H1 (cell line): ENCODE results near the gene DNAJB8. TPM values are rescaled to one million over a fixed set of nuclear protein-coding genes. Genes with fewer than 3 reads are reported as not detected.
A peak's percentile ranks its signal among the peaks of the same experiment; 100 is the strongest.

ENCODE experiments used
- CTCF ChIA-PET: fragments of 300-600 bp; sonication (Branson Sonifier 250); formaldehyde crosslinking; loops from one replicate; lab custom pipeline; 2021; ENCODE audit not compliant: partially characterized antibody; lab: Charles Lee
- POLR2A ChIA-PET: fragments of 300-600 bp; sonication (Branson Sonifier 250); formaldehyde crosslinking; loops from one replicate; lab custom pipeline; 2021; ENCODE audit warnings: inconsistent platforms; ENCODE audit not compliant: partially characterized antibody; lab: Charles Lee
- DNase-seq, 2 experiments: peaks; one replicate each; pipeline versions ENCODE4 v3.0.0 to v3.0.0-alpha.2; 2010 to 2022; ENCODE audit warnings: low spot score in 2 of 2, low read depth in 1 of 2, mixed read lengths in 1 of 2
- FAIRE-seq: peaks from 2 replicates; lab custom pipeline; 2011; peaks lifted over from hg19 to GRCh38; lab: Jason Lieb, UNC
- H2AFZ ChIP-seq: 2 replicates; pipeline ENCODE4 v1.8.1; 2012; ENCODE audit warnings: low read length, inconsistent platforms
- H2AK5ac ChIP-seq: 2 replicates; pipeline ENCODE4 v1.6.1; 2013; ENCODE audit warnings: low read depth, low read length
- H2BK120ac ChIP-seq: replicated peaks from 2 replicates; pipeline ENCODE3; 2013; ENCODE audit warnings: low read depth, low read length, inconsistent platforms
- H2BK12ac ChIP-seq: 2 replicates; pipeline ENCODE4 v1.6.1; 2013; ENCODE audit warnings: low read depth, low read length
- H2BK15ac ChIP-seq: 2 replicates; pipeline ENCODE4 v1.6.1; 2013; ENCODE audit warnings: low read length
- H2BK20ac ChIP-seq: 2 replicates; pipeline ENCODE4 v1.6.1; 2013; ENCODE audit warnings: low read length
- H2BK5ac ChIP-seq: 2 replicates; pipeline ENCODE4 v1.6.1; 2013; ENCODE audit warnings: low read depth, low read length
- H3K14ac ChIP-seq: 2 replicates; pipeline ENCODE4 v1.6.1; 2013; ENCODE audit warnings: inconsistent platforms; ENCODE audit not compliant: insufficient read length
- H3K18ac ChIP-seq: 2 replicates; pipeline ENCODE4 v1.6.1; 2013; ENCODE audit warnings: low read length; ENCODE audit errors: extremely low read depth
- H3K23ac ChIP-seq: 2 replicates; pipeline ENCODE4 v1.6.1; 2013; ENCODE audit warnings: inconsistent platforms; ENCODE audit not compliant: insufficient read length
- H3K23me2 ChIP-seq: 2 replicates; pipeline ENCODE4 v1.6.1; 2013; ENCODE audit warnings: low read depth, low read length
- H3K27ac ChIP-seq: 2 replicates; pipeline ENCODE4 v1.6.1; 2011; ENCODE audit warnings: low read depth, low read length, inconsistent platforms
- H3K27me3 ChIP-seq, 4 experiments: replicated peaks in 1 of 4; 1 replicate in 1 of 4; 2 replicates in 3 of 4; pipeline versions ENCODE4 v1.6.1 to v1.8.1; 2011 to 2013; ENCODE audit warnings: low read length in 3 of 4, mild to moderate bottlenecking in 3 of 4, inconsistent platforms in 2 of 4, mixed read lengths in 2 of 4, moderate library complexity in 1 of 4; ENCODE audit not compliant: control insufficient read depth in 3 of 4, insufficient read depth in 3 of 4; ENCODE audit errors: extremely low read depth in 1 of 4
- H3K36me3 ChIP-seq, 4 experiments: 2 replicates each; pipeline versions ENCODE4 v1.6.1 to v1.8.1; 2011 to 2013; ENCODE audit warnings: mild to moderate bottlenecking in 4 of 4, low read length in 3 of 4, moderate library complexity in 2 of 4, control low read depth in 1 of 4, inconsistent platforms in 1 of 4; ENCODE audit not compliant: insufficient read depth in 4 of 4, control insufficient read depth in 2 of 4
- H3K4ac ChIP-seq: replicated peaks from 2 replicates; pipeline ENCODE3; 2013; ENCODE audit warnings: low read length, low read depth, mixed read lengths, inconsistent platforms; ENCODE audit not compliant: insufficient read length
- H3K4me1 ChIP-seq, 4 experiments: replicated peaks in 1 of 4; 1 replicate in 1 of 4; 2 replicates in 3 of 4; pipeline versions ENCODE4 v1.6.1 to v1.8.1; 2011 to 2013; ENCODE audit warnings: low read length in 3 of 4, inconsistent platforms in 2 of 4, mixed read lengths in 1 of 4; ENCODE audit not compliant: insufficient read depth in 4 of 4, control insufficient read depth in 3 of 4
- H3K4me2 ChIP-seq, 2 experiments: 2 replicates each; pipeline versions ENCODE4 v1.6.1 to v1.8.1; 2011 to 2013; ENCODE audit warnings: low read depth in 2 of 2, low read length in 2 of 2, control low read depth in 1 of 2, inconsistent platforms in 1 of 2, mild to moderate bottlenecking in 1 of 2; ENCODE audit not compliant: insufficient read depth in 1 of 2
- H3K4me3 ChIP-seq, 4 experiments: fragments of 200-600, 300-600 bp in 1 of 4; sonication (generic), shearing (Covaris generic), sonication (Bioruptor Twin) in 1 of 4; 2 replicates each; pipeline versions ENCODE4 v1.5.1 to v1.8.1; 2011 to 2016; ENCODE audit warnings: low read length in 4 of 4, low read depth in 3 of 4, control low read depth in 2 of 4, inconsistent platforms in 2 of 4, mild to moderate bottlenecking in 2 of 4, mixed read lengths in 1 of 4, moderate library complexity in 1 of 4; ENCODE audit not compliant: insufficient read depth in 2 of 4; ENCODE audit errors: extremely low read depth in 1 of 4
- H3K56ac ChIP-seq: replicated peaks from 2 replicates; pipeline ENCODE3; 2013; ENCODE audit warnings: low read depth, mild to moderate bottlenecking, mixed read lengths, low read length, inconsistent platforms; ENCODE audit not compliant: insufficient read length
- H3K79me1 ChIP-seq: 2 replicates; pipeline ENCODE4 v1.6.1; 2013; ENCODE audit warnings: low read depth, low read length, control low read depth
- H3K79me2 ChIP-seq, 2 experiments: 2 replicates each; pipeline versions ENCODE4 v1.6.1 to v1.8.1; 2012 to 2013; ENCODE audit warnings: low read length in 2 of 2, mild to moderate bottlenecking in 2 of 2, inconsistent platforms in 1 of 2; ENCODE audit not compliant: insufficient read depth in 2 of 2, control insufficient read depth in 1 of 2
- H3K9ac ChIP-seq, 4 experiments: replicated peaks in 1 of 4; 1 replicate in 1 of 4; 2 replicates in 3 of 4; pipeline versions ENCODE4 v1.6.1 to v1.8.1; 2011 to 2013; ENCODE audit warnings: low read depth in 3 of 4, low read length in 3 of 4, control low read depth in 2 of 4, mild to moderate bottlenecking in 2 of 4, moderate library complexity in 2 of 4, inconsistent platforms in 1 of 4; ENCODE audit errors: extremely low read depth in 1 of 4
- H3K9me3 ChIP-seq, 2 experiments: 2 replicates each; pipeline versions ENCODE4 v1.6.1 to v1.8.1; 2012 to 2013; ENCODE audit warnings: mild to moderate bottlenecking in 2 of 2, moderate library complexity in 2 of 2, control low read depth in 1 of 2, inconsistent platforms in 1 of 2, low read depth in 1 of 2, low read length in 1 of 2, mixed read lengths in 1 of 2; ENCODE audit not compliant: insufficient read depth in 2 of 2
- H4K20me1 ChIP-seq, 2 experiments: replicated peaks in 1 of 2; 2 replicates each; pipeline versions ENCODE3 to v1.8.1; 2011 to 2013; ENCODE audit warnings: inconsistent platforms in 2 of 2, low read length in 2 of 2, mild to moderate bottlenecking in 1 of 2; ENCODE audit not compliant: insufficient read depth in 2 of 2, control insufficient read depth in 1 of 2
- H4K5ac ChIP-seq: 2 replicates; pipeline ENCODE4 v1.6.1; 2013; ENCODE audit warnings: low read length, low read depth, mixed read lengths, inconsistent platforms; ENCODE audit not compliant: insufficient read length
- H4K8ac ChIP-seq: 2 replicates; pipeline ENCODE4 v1.8.0; 2013; ENCODE audit warnings: mild to moderate bottlenecking, moderate library complexity, low read length, inconsistent platforms; ENCODE audit not compliant: insufficient read depth; ENCODE audit errors: extremely low read depth
- H4K91ac ChIP-seq: replicated peaks from 2 replicates; pipeline ENCODE3; 2013; ENCODE audit warnings: low read length, mixed read lengths, inconsistent platforms; ENCODE audit not compliant: insufficient read length
- CBX8 ChIP-seq: fragments of 300-800, 300-1000 bp; sonication (generic); IDR thresholded peaks from 2 replicates; pipeline ENCODE4 v1.7.1; 2016; ENCODE audit warnings: low read depth, low read length, borderline replicate concordance
- CEBPB ChIP-seq: IDR thresholded peaks from 2 replicates; pipeline ENCODE4 v1.6.1; 2012; ENCODE audit warnings: low read depth, low read length
- CTBP2 ChIP-seq: IDR thresholded peaks from 2 replicates; pipeline ENCODE4 v1.7.0; 2011; ENCODE audit warnings: borderline replicate concordance, mild to moderate bottlenecking, moderate library complexity, mixed read lengths, low read length; ENCODE audit not compliant: insufficient read depth, insufficient read length
- EGR1 ChIP-seq: IDR thresholded peaks from 2 replicates; pipeline ENCODE4 v1.6.1; 2011; ENCODE audit warnings: low read depth, low read length, borderline replicate concordance
- EZH2 ChIP-seq: fragments of 200-600 bp; sonication (generic); IDR thresholded peaks from 2 replicates; pipeline ENCODE4 v1.7.1; 2012; ENCODE audit warnings: low read depth, mild to moderate bottlenecking, moderate library complexity, low read length, inconsistent platforms; ENCODE audit not compliant: severe bottlenecking
- NANOG ChIP-seq: IDR thresholded peaks from 2 replicates; pipeline ENCODE4 v1.6.1; 2011; ENCODE audit warnings: low read length, low read depth, mild to moderate bottlenecking, inconsistent platforms; ENCODE audit not compliant: insufficient read depth, poor library complexity, severe bottlenecking
- POLR2A ChIP-seq, 2 experiments: IDR thresholded peaks; 1 replicate in 1 of 2; 2 replicates in 1 of 2; pipeline ENCODE4 v1.6.1; 2011; ENCODE audit warnings: low read depth in 2 of 2, low read length in 2 of 2, mild to moderate bottlenecking in 2 of 2; ENCODE audit errors: control extremely low read depth in 1 of 2
- RNF2 ChIP-seq: fragments of 200-900, 300-1000 bp; sonication (generic); IDR thresholded peaks from 2 replicates; pipeline ENCODE4 v1.7.1; 2016; ENCODE audit warnings: borderline replicate concordance, low read depth, mild to moderate bottlenecking, antibody characterized with exemption, low read length; ENCODE audit not compliant: poor library complexity, severe bottlenecking; ENCODE audit errors: missing control alignments
- SUZ12 ChIP-seq: fragments of 200-600 bp; sonication (generic); IDR thresholded peaks from 2 replicates; pipeline ENCODE4 v1.6.1; 2012; ENCODE audit warnings: mild to moderate bottlenecking, inconsistent platforms, low read length, moderate library complexity, mixed read lengths
- WGBS, 2 experiments: shearing (Covaris generic) in 1 of 2; methylation state at CpG; one replicate each; pipeline versions ENCODE4 v1.1.6 to v1.1.7; 2013 to 2015; ENCODE audit warnings: low lambda C conversion rate in 2 of 2, mixed read lengths in 2 of 2, inconsistent platforms in 1 of 2, low coverage in 1 of 2, missing lambda C conversion rate in 1 of 2; ENCODE audit not compliant: insufficient replicate concordance in 2 of 2, insufficient coverage in 1 of 2, insufficient read length in 1 of 2; ENCODE audit errors: extremely low coverage in 1 of 2, missing lambda C conversion rate in 1 of 2; 5-methylcytosine and 5-hydroxymethylcytosine counted together
- polyA plus RNA-seq, 7 experiments: library from polyadenylated mRNA; depleted of rRNA in 3 of 7; stranded (reverse) in 5 of 7; unstranded in 2 of 7; fragments of >200 nt in 5 of 7; fragments of 200-250 nt in 2 of 7; gene quantifications; 1 replicate in 5 of 7; 2 replicates in 1 of 7; 4 replicates in 1 of 7; pipeline versions ENCODE4 v1.2.1 to v1.2.3, GENCODE V29; 2011 to 2013; ENCODE audit warnings: missing spikeins in 2 of 7, mixed read lengths in 2 of 7
- total RNA-seq: library from RNA; stranded (reverse); fragmentation: NEBNext Ultra II Directional; extraction: Animal tissue kit (Norgen Biotek cat#: 25700); gene quantifications from 2 replicates; pipeline ENCODE4 v1.2.1, GENCODE V29; 2021

Gene DNAJB8
- total and polyA plus RNA-seq, 2 of the 8 experiments (the other 6 are each of a cell fraction or from before 2014, with no cell fraction given): not detected

DNA sequence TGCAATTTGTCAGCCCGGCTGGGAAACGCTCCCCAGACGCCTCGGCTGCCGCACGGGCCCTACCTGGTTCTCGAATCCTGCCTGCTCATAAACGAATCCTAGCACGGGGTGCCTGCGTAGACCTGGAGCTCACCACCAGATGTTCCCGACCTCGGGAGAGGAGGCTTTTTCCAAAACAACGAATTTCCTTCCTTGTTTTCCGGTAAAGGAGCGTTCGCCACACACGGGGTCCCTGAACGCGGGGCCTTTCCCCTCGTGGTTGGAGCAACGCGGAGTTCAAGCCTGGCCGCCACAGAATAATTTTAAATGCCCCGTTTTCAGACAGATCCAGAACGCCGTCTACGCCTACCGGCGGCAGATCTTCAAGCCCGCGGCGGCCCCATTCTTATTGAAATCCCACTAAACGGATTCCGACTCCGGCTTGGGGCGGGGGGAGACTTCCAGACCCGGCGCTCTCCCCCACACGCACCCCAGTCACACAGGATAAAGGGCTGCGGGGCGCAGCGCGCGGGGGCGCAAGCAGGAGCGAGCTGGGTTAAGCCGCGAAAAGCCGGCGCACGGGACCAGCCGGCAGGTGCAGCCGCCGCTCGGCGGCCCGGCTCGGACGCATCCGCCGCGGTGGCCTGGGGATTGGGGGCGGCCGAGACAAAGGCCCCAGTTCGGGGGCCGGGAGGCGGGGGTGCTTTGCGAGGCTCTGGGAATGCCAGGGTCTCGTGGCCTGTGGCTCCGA, 25.4 kb upstream of the DNAJB8 start:
- FAIRE-seq: no peak
- Histone ChIP-seq H4K20me1 (peaks cover 7 to 28% of the 10 kb centered on the region in 2 experiments), H3K18ac (no peak overlapping the region; the same call in 1 of the 2 replicates)

More for the DNA sequence above, 25.4 kb upstream of the DNAJB8 start:
- no peaks in the 10 kb centered on the region; a peak in 1 of 4 replicates for H3K9me3 ChIP-seq
- H4K91ac ChIP-seq: no peak overlapping the region
- no peaks in the 10 kb centered on the region for H3K79me2 ChIP-seq
- H3K9ac ChIP-seq: no peak overlapping the region
- H2BK5ac ChIP-seq: no peak overlapping the region
- H2BK20ac ChIP-seq: no peak overlapping the region
- H3K79me1 ChIP-seq: no peaks in the 10 kb centered on the region
- CTCF ChIA-PET: interaction anchor here (1.3 to 2.3 kb wide), 3 partner anchors 10 to 68 kb away, joined by 3 to 13 read pairs (median 6); no protein-coding TSS in a partner anchor
- H3K4me2 ChIP-seq: peak overlapping the region; percentile 60 to 63
- H3K23me2 ChIP-seq: peaks cover 18% of the 10 kb centered on the region; the same call in 1 of the 2 replicates
- peak overlapping the region; percentile 82; the same call in 1 of the 2 replicates for H4K8ac ChIP-seq
- 2% methylated on average over 59 of the region's 70 CpGs; no CpG with 5 or more reads in 1 of the 2 experiments for WGBS, 2 experiments
- H2BK12ac ChIP-seq: 0 out of 2 replicates have a peak overlapping the region, but pooled peaks have one; percentile 68
- H3K4ac ChIP-seq: no peak overlapping the region
- H2BK15ac ChIP-seq: no peak overlapping the region
- peak overlapping the region in 1 of 4 experiments; percentile 50; a peak in 4 of 8 replicates for H3K4me3 ChIP-seq
- no peak overlapping the region for H2BK120ac ChIP-seq
- no peak overlapping the region for H2AFZ ChIP-seq
- POLR2A ChIA-PET: interaction anchor here (0.8 to 2.3 kb wide), 2 partner anchors 9 to 100 kb away, joined by 3 to 12 read pairs; no protein-coding TSS in a partner anchor
- no peak overlapping the region for H4K5ac ChIP-seq
- TF ChIP-seq CEBPB (no peak), POLR2A (IDR thresholded peaks at IDR 0.05; ENCODE audit: control extremely low read depth in 1 of 2, low read depth in 2 of 2, low read length in 2 of 2) (no peak), NANOG (no peak), RNF2 (peak; percentile 100), SUZ12 (peak; percentile 89), EGR1 (0 out of 2 replicates have a peak, but pooled peaks have one; percentile 2), EZH2 (peak; percentile 96), CBX8 (peak; percentile 100), CTBP2 (peak; percentile 68)
- TF ChIP-seq, all 59 proteins: peak for 6
- Histone ChIP-seq H3K56ac (no peak overlapping the region), H3K36me3 (peaks cover 0 to 11% (median 0%) of the 10 kb centered on the region in 4 experiments; a peak in 1 of 8 replicates), H3K4me1 (peaks cover 0 to 71% (median 43%) of the 10 kb centered on the region in 4 experiments; a peak in 6 of 7 replicates), H3K23ac (no peak overlapping the region), H3K27ac (no peak overlapping the region), H2AK5ac (no peak overlapping the region), H3K27me3 (peaks cover 98 to 100% (median 99%) of the 10 kb centered on the region in 4 experiments), H3K14ac (no peak overlapping the region)
- DNase-seq: no peak
